Nephron progenitor cell (in vitro differentiated cells): ENCODE data around the gene MITF.

Experiments used
- DNase-seq: peaks from one replicate; pipeline ENCODE4 v3.0.0; 2021
- H3K27ac Mint-ChIP-seq: 2 replicates; pipeline ENCODE4 v1.8.0; 2021; ENCODE audit warnings: mild to moderate bottlenecking, moderate library complexity, mixed read lengths
- H3K27me3 Mint-ChIP-seq: 2 replicates; pipeline ENCODE4 v1.8.0; 2021; ENCODE audit warnings: mild to moderate bottlenecking, low read depth, mixed read lengths; ENCODE audit not compliant: poor library complexity
- H3K36me3 Mint-ChIP-seq: 2 replicates; pipeline ENCODE4 v1.8.0; 2021; ENCODE audit warnings: low read depth, mixed read lengths
- H3K4me1 Mint-ChIP-seq: 2 replicates; pipeline ENCODE4 v1.8.0; 2021; ENCODE audit warnings: mixed read lengths
- H3K4me3 Mint-ChIP-seq: 2 replicates; pipeline ENCODE4 v1.8.0; 2021; ENCODE audit warnings: mild to moderate bottlenecking, moderate library complexity, mixed read lengths
- H3K9me3 Mint-ChIP-seq: 2 replicates; pipeline ENCODE4 v1.8.0; 2021; ENCODE audit warnings: mild to moderate bottlenecking, moderate library complexity, mixed read lengths
- TF ChIP-seq, protein P1 (sequence below): fragments of 200-600 bp; sonication (generic); IDR thresholded peaks from 2 replicates; pipeline ENCODE4 v1.5.0; 2021; ENCODE audit warnings: antibody characterized with exemption

MITF gene

DNA sequence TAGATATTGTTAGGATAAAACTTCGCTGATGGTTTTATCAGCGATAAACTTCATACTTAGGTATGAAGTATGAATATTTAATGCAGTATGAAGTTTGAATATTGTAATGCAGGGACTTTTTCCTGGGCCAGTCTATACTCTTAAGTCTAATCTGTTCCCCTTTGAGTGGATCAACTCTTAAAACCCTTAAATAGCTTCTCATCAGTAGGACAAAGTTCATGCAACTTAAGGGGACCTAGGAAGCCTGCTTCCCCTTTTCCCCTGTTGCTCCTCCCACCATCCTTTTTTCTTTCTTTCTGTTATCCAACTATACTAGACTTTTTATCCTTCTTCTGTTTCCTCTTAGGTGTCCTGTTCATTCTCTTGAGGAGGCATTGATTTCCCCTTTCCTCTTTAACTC, 78.7 kb downstream of the MITF start:
- H3K4me3 Mint-ChIP-seq, result no peak overlapping the region
- H3K9me3 Mint-ChIP-seq, result no peaks in the 10 kb centered on the region
- TF ChIP-seq, protein P1, sequence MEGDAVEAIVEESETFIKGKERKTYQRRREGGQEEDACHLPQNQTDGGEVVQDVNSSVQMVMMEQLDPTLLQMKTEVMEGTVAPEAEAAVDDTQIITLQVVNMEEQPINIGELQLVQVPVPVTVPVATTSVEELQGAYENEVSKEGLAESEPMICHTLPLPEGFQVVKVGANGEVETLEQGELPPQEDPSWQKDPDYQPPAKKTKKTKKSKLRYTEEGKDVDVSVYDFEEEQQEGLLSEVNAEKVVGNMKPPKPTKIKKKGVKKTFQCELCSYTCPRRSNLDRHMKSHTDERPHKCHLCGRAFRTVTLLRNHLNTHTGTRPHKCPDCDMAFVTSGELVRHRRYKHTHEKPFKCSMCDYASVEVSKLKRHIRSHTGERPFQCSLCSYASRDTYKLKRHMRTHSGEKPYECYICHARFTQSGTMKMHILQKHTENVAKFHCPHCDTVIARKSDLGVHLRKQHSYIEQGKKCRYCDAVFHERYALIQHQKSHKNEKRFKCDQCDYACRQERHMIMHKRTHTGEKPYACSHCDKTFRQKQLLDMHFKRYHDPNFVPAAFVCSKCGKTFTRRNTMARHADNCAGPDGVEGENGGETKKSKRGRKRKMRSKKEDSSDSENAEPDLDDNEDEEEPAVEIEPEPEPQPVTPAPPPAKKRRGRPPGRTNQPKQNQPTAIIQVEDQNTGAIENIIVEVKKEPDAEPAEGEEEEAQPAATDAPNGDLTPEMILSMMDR, result no peak
- H3K36me3 Mint-ChIP-seq, result no peaks in the 10 kb centered on the region
- no peak overlapping the region for H3K27ac Mint-ChIP-seq
- no peak for DNase-seq
- H3K27me3 Mint-ChIP-seq, result peaks cover 7% of the 10 kb centered on the region
- peaks cover 19% of the 10 kb centered on the region for H3K4me1 Mint-ChIP-seq

DNA sequence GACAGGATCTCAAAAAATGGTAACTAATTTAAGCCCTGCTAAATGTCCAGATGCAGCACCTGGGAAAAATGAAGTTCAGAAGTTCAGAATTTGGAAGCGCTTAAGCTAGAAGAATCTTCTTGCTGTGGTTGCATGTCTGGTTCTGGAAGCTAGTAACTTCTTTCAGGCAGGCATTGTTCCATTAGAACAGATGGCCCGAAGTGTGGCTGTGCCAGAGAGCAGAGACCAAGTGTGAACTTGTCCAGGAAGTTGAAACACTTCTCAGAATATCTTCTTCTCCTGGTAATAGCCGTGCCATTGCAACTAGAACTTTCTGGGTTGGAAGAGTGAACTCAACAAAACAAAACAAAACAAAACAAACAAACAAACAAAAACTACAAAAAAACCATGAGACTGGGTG, 80.0 kb downstream of the MITF start:
- Mint-ChIP-seq H3K4me1 (peaks cover 19% of the 10 kb centered on the region), H3K36me3 (no peaks in the 10 kb centered on the region), H3K9me3 (no peaks in the 10 kb centered on the region), H3K4me3 (no peak overlapping the region), H3K27me3 (peaks cover 3% of the 10 kb centered on the region), H3K27ac (no peak overlapping the region)
- no peak for DNase-seq
- TF ChIP-seq, protein P1, result no peak

DNA sequence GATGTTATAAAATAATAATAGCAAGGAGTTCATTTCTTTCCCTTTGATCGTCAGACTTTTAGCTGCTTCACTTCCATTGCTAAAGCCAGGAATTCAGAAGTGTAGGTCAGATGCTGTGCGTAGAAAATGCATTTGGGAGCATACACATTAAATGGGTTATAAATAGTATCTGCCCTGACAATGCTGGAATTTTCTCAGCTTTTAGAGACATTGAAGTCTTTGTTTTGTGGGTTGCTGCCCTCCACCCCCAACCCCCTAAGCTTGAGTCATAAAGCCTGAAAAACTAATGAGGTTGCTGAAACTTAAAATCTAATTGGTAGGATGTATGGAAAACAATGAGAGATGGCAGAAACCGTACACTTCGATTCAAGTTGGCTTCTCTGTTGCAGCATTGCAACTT, 81.9 kb downstream of the MITF start:
- Mint-ChIP-seq H3K27me3 (no peaks in the 10 kb centered on the region), H3K9me3 (no peaks in the 10 kb centered on the region), H3K36me3 (no peaks in the 10 kb centered on the region), H3K4me3 (no peak overlapping the region), H3K4me1 (peaks cover 19% of the 10 kb centered on the region), H3K27ac (no peak overlapping the region)
- DNase-seq, result no peak
- TF ChIP-seq, protein P1, result no peak

DNA sequence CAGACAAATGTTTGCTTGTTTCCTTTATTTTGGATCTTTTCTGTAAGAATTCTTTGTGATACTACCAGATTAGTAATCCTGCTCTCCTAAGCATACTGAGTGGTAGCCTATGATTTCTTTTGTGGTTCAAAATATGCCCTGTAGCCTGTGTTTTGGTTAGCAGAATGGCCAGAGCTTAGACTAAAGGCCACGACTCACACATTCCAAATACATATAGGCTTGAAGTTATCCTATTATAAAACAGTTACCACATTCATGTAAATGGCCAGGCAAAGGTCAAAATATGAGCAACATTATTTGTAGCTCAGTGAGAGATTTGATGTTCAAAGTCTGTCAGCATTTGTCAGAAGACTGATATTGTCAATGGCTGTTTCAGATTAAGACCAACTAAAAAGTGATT, 84.5 kb downstream of the MITF start:
- H3K9me3 Mint-ChIP-seq, result no peaks in the 10 kb centered on the region
- DNase-seq, result no peak
- H3K27ac Mint-ChIP-seq, result no peak overlapping the region
- H3K4me3 Mint-ChIP-seq, result no peak overlapping the region
- H3K4me1 Mint-ChIP-seq, result peaks cover 19% of the 10 kb centered on the region
- H3K36me3 Mint-ChIP-seq, result no peaks in the 10 kb centered on the region
- no peaks in the 10 kb centered on the region for H3K27me3 Mint-ChIP-seq
- TF ChIP-seq, protein P1, result no peak

DNA sequence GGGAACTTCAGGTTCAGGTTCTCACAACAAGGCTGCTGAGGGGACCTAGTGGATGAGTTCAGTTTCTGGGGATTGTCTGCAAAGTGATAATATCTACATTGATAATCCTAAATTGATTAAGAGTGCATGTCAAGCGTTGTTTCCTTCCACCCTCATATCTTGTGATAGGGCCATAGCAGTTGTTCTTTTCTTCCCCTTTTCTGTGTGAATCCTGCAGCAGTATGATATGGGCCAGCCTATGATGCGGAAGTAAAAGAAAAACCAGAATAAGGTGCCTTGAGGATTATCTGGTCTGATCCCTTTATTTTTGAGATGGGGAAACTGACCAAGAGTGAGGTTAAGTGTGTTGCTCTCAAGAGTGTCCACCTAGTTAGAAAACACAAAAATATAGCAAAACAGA, 86.2 kb downstream of the MITF start:
- TF ChIP-seq, protein P1, result no peak
- Mint-ChIP-seq H3K36me3 (no peaks in the 10 kb centered on the region), H3K4me1 (peaks cover 18% of the 10 kb centered on the region), H3K27me3 (no peaks in the 10 kb centered on the region), H3K9me3 (no peaks in the 10 kb centered on the region), H3K4me3 (no peak overlapping the region), H3K27ac (no peak overlapping the region)
- DNase-seq, result no peak

DNA sequence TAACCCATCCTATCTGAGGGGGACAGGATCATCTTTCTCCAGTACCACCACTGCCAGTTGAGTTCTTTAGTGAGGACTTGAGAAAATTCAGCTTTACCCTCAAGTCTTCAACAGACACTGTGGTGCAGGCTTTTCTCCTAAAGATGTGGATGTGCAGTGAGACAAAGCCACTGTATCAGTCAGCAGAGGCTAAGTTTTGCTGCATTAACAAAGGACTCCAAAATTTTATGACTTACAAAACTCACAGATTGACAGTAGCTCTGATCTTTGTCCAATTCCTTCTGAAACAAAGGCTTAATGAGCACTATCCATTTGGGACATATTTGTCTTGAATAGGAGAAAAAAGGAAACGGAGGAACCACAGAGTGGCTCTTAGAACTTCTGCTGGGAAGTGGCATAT, 87.9 kb downstream of the MITF start:
- TF ChIP-seq, protein P1, result no peak
- Mint-ChIP-seq H3K27ac (no peak overlapping the region), H3K27me3 (no peaks in the 10 kb centered on the region), H3K4me3 (no peak overlapping the region), H3K4me1 (peaks cover 7% of the 10 kb centered on the region), H3K36me3 (no peaks in the 10 kb centered on the region), H3K9me3 (no peaks in the 10 kb centered on the region)
- no peak for DNase-seq
